GM19328 (cell line): ENCODE measurements around the gene NXPH3.
"Not testable (repeated sequence)": the region's sequence is repeated elsewhere in the genome, so short reads cannot be mapped to it uniquely, and the experiment has no call there.

Experiments
- ATAC-seq: cut with Tn5 transposase; IDR thresholded peaks from one replicate; pipeline ENCODE4 v1.9.1; 2021; ENCODE audit warnings: mild to moderate bottlenecking, moderate library complexity; ENCODE audit not compliant: unreplicated experiment

Gene NXPH3

GRCh38 chr17:49554694-49555494, 20.8 kb upstream of the NXPH3 start:
- no peak for ATAC-seq

DNA sequence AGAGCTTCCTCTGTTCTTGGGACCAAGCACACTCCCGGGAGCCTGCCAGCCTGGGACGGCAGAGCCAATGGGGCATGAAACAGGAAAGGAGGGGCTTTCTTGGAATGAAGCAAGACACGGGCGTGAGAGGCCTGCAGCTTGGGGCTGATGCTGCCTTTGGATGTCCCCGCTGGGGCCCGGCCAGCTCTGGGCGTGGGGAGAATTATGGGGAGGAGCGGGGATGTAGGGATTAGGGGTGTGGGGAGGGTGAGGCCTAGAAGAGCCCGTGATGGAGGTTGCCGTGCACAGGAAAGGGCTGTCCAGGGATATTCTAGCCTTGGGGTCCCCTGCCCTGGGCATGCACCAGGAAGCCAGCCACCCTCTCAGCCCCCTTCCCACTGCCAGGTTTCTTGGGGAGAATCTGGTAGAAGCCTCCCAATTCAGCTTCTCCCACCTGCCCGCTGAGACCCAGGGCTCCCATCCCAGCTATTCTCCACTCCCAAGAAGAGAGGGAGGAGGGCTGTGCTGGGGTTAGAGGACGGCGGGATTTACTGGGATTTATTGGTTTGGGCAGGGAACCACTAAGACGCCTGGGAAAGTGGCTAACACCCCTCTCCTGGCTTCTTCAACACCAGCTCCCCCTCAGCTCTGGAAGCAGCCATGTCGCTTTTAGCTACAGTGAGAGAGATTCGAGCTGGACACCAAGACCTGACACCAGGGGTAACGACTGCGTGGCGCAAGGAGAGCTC, 20.0 kb upstream of the NXPH3 start:
- ATAC-seq, result no peak

- no peak for ATAC-seq
These were observed 19.3 kb upstream of the NXPH3 start for GRCh38 chr17:49556223-49556943.

- ATAC-seq, result no peak
These were observed 18.2 kb upstream of the NXPH3 start for GRCh38 chr17:49557312-49558024.

- no peak for ATAC-seq
These were observed 11.0 kb upstream of the NXPH3 start for GRCh38 chr17:49564638-49565037.

DNA sequence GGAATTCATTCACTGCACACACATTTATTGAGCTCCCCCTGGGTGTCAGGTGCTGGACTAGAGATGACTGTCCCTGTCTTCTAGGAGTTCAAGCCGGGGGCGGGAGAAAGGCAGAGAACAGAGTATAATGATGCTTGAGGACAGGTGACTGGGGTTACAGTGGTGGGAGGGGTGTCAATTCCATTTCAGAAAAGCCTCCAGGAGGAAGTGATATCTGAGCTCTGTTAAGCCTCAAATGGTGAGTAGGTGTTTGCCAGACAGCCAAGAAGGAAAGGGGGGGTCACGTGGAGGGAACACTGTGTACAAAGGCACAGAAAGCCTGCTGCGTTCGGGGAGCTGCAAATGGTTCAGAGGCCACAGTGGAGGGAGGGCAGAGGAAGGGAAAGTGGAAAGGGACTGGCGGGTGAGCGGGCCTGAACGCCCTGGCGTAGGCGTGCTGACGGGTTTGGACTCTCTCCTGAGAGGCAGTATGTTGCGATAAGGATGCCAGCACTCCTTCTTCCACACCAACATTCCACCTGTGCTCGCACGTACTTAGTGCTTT, 9.7 kb upstream of the NXPH3 start:
- ATAC-seq, result no peak

DNA sequence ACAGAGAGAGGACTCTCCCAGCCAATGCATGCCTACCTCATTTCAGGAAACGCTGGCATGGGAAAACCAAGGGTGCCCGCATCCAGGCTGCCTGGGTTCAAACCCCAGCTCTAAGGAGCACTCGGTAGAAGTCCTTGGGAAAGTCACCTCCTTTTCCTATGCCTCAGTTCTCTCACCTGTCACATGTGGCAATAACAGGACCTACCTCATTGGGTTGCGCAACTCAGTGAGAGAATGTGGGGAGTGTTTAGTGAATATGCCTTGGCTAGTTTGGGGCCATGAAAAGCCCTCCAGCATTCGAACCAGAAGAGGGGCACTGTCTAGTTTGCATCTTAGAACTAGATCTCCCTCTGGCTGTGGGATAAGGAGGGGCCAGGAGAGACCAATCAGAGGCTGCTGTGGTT, 9.0 kb upstream of the NXPH3 start:
- ATAC-seq, result no peak

DNA sequence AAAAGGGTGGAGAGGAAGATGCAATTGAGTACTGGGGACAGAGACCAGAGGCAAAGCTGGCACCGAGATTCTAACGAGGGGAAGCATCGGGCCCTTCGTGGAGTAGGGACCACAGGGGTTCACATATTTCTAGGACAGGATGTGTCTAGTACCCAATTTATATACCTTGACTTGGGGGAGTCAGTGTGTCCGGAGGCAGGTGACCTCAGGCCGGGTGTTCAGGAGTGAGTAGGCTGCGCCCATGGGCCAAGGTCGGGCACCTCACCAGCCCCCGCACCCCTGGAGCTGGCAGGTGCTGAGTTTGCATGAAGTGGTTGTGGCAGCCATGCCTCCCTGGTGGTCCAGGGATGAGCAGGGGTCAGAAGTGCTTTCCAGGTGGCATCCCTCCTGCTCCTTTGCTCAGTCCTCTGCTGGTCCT, 8.6 kb upstream of the NXPH3 start:
- no peak for ATAC-seq

DNA sequence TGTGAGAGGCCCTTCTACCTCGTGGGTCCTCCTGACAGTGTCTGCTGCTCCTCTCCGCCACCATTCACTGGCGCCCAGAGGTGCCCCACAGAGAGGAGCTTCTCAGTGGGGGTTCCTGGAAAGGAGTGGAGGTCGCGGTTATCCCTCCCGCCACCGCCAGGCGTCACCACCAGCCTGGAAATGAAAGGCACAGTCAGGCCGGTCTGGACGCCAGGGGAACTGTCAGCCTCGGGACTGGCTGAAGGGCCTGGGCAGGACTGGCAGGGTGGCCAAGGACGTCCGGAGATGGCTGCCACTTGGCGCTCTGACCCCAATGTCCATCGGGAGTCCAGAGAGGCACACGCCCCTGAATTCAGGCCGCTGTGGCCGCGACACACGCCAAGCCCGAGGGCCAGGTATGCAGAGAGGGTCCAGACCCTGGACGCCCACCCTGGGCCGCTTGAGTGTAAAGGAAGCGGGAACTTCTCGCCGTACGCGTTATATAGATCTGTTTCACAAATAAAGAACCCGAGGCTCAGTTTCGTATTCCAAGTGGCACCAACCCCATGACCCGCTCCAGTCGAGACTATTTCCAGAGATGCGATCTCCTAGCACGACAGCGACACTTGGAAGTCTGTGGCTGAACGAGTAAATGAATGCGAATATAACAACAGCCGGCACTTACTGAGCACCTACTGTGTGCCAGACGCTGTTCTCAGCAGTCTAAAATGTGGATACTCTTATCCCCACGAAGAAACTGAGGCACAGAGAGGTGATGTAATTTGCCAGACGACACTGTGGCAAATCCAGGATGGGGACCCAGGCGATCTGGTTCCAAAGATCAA, 7.6 kb upstream of the NXPH3 start:
- ATAC-seq, result peak; percentile 43

DNA sequence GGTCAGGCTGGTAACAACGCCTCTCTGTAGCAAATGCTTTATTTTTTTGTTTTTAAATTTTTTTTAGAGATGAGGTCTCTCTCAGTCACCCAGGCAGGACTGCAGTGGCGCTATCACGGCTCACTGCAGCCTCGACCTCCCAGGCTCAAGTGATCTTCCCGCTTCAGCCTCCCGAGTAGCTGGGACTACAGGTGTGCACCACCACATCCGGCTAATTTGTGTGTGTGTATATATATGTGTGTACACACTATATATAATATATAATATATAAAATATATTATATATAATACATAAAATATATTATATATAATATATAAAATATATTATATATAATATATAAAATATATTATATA, 7.0 kb upstream of the NXPH3 start:
- not testable (repeated sequence) for ATAC-seq

- no peak for ATAC-seq
These were observed 5.0 kb upstream of the NXPH3 start for GRCh38 chr17:49570540-49571242.

DNA sequence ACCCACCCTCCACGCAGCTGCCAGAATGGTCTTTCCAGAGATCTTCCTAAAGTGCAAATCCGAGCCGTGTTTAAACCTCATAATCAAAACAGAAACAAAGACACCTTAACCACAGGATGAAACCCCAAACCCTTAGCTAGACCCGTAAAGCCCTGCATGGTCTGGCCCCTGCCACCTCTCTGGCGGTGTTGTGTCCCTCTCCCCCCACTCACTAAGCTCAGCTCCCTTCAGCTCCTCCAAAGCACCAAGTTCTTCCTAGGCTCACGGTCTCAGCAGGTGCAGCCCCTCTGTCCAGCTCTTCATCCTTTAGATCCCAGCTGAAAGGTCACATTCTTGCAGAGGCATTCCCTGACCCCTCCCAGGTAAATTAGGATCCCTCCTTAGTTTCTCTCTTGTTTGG, 4.4 kb upstream of the NXPH3 start:
- no peak for ATAC-seq

DNA sequence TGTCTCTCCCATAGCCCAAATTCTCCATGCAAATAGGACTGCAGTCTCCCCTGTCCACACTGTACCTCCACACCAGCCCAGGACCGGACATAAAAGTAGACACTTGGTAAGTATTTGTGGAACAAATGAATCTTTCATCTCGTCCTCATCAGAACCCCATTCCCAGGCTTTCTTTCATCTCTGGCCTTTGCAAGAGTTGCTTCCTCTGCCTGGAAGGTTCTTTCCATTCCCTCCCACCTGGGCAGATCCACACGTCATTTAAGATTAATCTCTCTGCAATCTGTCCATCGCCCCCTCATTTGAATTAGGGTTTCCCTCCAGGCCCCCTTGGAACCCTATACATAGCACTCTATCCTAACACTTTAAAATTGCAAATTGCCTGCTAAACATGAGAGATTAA, 3.9 kb upstream of the NXPH3 start:
- ATAC-seq, result no peak

- ATAC-seq, result no peak
These were observed 3.4 kb upstream of the NXPH3 start for GRCh38 chr17:49572226-49572625.

DNA sequence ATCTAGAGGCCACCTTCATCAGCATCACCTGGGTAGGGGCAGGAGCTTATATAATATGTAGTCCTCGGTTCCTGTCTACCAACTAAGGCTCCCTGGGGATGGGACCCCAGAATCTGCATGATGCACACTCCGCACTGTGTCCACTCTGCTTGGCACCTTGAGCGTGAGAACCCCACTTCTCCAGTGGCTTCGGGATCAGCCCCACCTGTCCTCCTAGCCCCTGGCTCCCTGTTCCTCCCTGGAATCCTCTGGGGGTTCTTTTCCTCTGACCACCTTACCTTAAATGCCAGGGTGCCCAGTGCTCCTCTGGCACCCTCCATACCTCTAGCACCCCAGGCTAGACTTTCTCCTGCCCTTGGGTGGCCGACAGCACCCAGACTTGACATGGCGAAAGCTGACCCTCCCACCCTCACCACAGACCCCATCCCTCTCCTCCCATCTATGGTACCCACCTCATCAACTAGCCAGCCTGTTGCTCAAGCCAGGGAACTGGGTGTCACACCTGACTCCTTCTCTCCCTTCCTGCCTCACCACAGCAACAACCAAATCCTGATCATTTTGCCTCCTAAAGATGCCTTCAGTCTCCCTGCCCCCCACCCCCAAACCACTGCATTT, 2.8 kb upstream of the NXPH3 start:
- ATAC-seq, result no peak

- no peak for ATAC-seq
These were observed 2.0 kb upstream of the NXPH3 start for GRCh38 chr17:49573510-49574322.

- ATAC-seq, result no peak
These were observed 1.3 kb upstream of the NXPH3 start for GRCh38 chr17:49574323-49574781.
